ELR (cell line): ENCODE results near the gene SPSB1.

Experiments used
- DNase-seq: peaks from one replicate; pipeline ENCODE4 v3.0.0-alpha.2; 2015; ENCODE audit warnings: low read depth

Gene SPSB1

DNA sequence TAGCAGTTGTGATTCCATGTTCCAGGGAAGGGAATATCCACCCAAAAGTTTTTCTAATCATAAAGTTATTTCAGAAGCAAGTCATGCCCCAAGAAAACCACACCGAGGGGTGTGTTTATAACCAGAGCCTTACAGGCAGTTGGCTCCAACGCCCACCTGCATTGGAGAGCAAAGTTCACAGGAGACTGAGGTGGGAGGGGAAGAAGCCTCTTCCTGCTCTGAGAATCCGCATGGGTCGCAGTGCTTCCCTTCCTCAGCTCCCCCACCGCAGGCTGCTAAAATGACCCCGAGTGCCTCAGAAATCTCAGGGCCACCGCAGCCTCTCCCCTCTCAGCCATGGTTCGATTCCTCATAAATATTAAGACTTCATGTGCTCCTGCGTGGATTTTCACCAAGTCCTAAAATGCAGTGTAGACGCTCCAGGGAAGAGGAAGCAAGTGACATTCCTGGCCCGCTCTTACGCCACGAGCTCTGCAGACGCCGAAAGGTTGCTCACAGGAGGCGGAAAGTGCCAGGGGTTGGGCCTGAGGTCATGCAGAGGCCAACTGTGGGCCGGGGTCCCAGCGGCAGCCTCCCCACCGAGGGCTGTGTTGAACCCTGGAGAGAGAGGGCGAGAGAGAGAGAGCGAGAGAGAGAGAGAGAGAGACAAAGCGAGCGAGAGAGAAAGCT, 13.4 kb upstream of the SPSB1 start:
- no peak for DNase-seq

DNA sequence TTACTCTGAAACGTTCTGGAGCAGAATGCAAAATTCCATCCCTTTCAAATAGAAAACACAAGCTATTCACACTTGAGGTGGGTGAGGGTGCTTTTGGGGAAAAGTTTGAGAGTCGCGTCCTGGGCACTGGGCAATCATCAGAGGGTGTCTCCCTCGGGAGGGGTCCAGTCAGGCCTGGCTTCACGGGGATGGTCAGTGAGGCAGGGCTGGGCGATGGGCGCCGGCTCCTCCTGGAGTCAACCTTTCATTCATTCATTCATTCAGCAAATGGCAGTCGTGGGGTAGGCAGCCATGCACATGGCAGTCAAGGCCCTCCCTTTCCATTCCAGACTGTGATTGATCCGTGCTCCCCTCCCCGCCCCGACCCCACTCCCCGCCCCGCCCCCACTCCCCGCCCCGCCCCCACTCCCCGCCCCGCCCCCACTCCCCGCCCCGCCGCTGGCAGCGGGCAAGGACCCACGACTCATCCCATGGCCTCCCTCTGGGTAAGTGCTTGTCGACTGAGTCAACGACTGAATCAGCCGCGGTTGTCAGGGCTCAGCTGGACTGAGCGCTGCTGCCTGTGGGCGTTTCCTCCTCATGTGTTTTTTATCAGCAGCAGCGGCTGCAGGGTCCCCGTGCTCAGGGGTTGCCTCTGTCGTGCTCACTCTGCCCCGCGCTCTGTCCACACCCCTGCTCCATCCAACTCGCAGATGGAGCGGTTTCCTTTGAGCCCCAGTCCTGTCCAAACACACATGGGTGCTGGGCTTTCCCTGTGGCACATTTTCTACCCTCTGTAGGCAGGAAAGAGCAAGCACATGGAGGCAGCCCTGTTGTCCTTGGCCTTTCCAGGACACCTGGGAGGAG, 12.5 kb upstream of the SPSB1 start:
- DNase-seq, result peak; percentile 97

DNA sequence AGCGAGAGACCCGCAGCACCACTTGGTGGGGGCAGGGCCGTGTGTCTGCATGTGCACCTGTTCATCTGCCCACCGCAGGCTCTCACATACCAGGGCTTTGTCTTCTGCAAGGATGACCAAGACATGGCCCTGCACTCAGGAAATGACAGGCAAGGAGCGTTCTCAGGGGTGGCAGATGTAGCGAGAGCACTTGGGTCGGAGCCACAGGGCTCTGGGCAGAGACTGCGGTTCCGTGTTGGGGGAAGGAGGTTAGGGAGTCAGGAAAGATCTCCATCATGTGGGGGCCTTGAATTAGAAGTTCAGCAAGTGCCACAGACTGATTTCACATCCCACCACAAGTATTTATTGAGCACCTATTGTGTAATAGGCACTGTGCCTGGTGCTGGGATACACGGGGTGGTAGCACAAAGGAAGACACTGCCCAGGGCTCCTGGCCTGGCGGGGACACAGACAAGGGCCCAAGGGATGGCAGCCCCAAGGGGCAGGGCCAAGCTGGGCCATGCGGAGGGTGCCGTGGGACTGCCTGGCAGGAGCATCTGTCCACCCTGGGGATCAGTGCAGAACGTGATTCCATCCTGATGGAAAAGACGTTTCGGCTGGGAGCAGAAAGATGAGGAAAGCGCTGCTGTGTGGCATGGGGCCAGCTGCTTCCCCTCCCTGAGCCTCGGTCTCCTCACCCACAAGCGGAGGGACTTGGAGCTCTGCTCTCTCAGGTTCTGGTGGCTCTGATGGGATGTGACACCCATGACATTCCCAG, 11.4 kb upstream of the SPSB1 start:
- peak; percentile 55 for DNase-seq

DNA sequence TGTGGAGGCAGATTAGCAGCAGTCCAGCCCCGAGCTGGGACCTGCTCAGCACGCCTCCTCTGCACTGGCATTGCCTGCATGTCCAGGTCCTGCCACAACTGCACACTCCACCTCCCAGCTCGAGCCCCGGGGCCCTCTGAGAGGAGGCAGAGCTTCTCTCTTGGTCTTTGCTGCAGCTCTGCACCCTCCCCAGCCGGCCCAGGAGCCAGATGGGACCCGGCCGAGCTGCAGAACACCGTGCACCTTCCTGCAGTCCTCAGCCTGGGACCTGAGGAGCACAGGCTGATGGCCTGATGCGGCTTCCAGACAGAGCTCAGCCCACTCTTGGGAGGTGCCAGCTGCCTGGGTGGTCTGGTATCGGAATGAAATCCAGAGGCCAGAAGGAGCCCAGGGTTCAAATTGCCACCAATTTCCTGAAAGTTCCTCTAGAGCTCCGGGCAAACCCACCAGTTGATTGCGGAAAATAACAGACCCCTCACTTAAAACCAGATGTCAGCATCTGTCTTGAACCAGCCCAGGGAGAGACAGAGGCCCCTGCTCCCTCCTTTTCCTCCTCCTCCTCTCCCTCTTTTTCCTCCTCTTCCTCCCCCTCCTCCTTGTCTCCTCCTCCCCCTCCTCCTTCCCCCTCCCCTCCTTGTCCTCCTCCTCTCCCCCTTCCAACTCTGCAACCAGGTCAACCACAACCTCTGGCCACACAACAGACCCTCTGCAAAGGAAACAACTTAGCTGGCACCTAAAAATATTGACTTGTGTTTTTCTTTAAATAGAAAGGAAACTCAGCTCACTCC, 10.6 kb upstream of the SPSB1 start:
- no peak for DNase-seq

DNA sequence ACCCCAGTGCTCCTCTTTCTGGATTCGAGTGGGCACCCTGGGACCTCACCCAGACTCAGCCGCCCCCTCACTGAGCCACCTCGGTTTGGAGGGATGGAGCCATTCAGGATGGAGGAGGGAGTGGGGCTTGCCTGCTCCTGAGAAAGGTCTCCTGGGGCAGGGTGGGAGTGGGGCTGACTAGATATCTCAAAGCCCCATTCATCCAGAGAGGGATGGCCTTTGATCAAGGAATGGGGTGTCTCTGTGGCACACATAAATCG, 10.1 kb upstream of the SPSB1 start:
- no peak for DNase-seq

DNA sequence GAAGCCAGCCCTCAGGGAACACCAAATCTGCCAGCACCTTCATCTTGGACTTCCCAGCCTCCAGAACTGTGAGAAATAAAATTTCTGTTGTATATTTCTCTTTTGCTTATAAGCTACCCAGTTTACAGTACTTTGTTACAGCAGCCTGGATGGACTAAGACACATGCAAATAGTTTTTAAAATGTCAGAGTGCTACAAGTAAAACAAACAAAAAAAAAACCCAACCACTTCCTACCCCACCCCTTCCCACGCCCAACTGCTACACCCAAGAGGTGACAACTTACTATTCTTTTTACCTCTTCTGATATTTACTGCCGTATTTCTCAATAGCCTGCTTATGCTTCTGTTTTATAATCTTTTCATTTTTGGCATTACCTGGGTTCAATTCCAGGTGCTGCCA, 8.6 kb upstream of the SPSB1 start:
- DNase-seq, result no peak

DNA sequence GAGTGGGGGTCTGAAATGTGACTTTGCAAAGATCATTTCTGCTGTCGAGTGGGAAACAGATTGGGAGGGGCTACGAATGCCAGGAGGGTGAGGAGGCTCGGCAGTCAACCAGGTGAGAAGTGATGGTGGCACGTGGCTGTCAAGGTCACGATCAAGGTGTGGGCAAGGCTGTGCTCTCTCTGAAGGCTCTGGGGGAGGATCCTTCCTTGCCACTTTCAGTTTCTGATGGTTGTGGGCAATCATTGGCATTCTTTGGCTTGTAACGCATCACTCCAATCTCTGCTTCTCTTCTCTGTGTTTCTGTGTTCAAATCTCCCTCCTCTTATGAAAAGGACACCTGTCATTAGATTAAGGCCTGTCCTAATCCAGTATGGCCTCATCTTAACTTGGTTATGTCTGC, 6.1 kb upstream of the SPSB1 start:
- DNase-seq, result no peak

DNA sequence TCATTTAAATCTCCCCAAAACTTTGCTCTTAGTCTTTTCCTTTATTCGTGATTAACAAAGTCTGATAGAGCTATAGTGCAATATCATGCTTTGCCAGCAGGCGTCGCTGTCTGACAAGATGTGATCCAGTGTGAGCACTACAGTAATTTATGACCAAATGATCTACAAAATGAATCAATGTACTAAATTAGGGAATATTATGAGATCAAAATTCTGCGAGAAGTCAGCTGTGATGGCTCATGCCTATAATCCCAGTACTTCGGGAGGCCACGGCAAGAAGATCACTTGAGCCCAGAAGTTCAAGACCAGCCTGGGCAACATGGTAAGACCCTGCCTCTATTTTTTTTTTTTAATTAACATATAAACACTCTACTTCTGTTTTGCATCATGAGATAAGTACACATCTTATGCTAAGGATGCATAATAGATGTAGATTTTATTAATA, 3.6 kb upstream of the SPSB1 start:
- DNase-seq, result peak; percentile 79

DNA sequence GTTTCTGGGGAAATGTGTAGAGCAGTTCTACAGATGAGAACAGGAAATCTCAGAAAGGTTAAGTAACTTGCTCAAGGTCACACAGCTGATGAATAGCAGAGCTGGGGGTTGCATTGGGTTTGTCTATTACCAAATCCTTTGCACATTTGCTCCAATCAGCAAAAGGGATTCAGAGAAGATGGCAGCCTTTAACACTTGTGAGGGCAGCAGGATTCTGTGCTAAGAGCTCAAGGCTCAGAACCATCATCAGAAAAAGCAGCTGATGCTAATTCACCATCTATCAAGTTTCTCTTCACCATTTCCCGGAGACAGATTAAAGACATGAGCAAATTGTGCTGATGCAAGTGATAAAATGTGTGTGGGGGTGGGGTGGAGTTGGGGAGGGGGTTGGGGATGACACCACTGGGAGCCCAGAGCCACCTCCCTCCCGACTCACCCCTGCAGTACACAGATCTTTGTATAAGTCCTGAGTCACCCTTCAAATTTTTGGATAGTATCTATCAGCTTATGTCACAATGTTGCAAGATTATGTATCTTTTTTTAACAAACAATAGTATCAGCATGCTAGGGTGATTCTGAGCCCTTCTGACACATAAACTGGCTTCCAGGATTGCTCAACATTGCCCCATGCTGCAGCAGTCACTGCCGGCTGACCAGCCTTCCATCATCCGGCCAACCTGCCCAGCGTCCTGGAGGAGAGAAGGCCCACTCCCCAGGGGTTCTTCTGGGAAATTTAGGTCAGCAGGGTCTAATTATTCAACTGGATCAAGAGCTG, 2.8 kb upstream of the SPSB1 start:
- DNase-seq, result peak; percentile 88

DNA sequence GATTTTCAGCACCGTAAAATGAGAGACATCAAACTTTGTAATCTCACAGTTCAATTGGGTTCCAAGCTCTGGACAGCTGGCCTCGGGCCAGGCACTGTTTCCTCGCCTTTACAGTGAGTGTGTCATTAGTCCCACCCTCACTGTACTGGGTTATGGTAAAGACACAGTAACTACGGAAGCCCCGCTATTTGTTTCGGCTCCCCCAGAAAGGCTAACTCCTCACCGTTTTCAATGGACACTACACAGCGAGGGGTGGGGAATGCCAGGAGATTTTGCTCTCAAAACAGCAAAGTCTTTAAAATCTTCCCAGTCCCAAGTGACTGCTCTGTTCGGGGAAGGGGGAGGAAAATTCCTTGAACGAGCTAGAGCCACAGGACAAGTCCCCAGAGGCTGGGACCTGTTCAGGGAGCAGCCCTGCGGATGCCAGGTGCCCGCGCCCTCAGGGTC, 757 bp upstream of the SPSB1 start:
- DNase-seq, result peak; percentile 81

DNA sequence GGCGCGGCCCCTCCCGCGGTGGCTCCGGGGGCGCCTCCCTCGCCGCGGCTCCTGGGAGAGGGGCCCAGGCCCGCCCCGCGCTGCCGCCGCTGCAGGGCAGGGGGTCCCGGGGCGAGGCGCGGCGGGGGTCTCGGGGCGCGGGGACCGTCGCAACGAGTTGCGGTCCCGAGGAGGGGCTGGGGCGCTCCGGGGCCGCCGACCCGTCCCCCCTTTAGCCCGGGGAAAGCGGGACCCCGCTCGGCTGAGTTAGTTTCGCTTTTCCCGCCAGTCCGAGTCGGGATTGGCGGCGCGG, 493 bp downstream of the SPSB1 start:
- DNase-seq, result no peak

DNA sequence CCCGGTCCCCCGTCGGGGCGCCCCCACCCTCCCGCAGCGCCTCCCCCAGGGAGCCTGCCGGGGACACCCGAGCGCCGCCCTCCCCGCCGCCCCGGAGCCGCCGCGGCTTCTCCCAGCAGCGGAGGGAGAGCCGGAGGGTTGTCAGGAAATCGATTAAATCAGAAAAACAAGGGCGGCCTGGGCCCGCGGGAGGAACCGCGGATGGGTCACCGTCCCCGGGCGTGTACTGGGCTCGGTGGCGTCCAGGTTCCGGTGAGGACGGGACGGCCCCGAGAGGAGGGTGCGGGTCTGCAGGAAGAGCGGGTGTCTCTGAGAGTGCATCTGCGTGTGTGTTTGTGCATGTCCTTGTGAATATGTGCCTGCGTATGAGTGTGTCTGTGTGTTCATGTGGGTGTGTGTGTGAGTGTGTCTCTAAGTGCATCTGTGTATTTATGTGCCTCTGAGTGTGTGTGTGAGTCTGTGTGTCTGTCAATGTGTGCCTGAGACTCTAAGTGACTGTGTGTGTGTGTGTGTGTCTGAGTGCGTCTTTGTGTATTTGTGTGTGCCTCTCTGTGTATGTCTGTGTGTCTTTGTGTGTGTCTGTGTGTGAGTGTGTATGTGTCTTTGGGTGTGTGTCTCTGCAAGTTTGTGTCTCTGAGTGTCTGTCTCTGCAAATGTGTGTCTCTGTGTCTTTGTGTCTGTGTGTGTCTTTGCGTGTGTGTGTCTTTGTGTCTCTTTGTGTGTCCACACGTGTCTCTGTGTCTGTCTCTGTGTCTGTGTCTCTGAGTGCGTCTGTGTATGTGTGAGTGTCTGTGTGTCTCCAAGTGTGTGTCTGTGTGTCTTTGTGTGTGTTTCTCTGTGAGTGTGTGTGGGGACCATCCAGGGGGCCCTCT, 1.1 kb downstream of the SPSB1 start:
- DNase-seq, result peak; percentile 48

DNA sequence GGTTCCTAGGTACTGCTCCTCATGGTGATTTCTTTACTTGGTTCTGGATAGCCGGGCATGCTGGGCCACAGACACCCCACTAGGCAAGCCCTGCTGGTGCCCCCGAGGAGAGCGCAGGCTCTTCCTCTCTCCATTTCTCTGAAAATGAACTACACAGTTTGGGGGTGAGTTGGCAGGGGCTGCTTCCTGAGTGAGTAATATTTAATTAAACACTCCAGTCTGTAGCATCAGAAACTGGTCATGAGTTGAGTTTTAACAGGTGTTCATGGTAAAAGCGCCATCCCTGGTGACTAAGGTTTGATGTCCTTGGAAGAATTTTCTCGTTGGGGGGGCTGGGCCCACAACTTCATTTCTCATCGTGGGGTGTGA, 1.7 kb downstream of the SPSB1 start:
- DNase-seq, result peak; percentile 94

DNA sequence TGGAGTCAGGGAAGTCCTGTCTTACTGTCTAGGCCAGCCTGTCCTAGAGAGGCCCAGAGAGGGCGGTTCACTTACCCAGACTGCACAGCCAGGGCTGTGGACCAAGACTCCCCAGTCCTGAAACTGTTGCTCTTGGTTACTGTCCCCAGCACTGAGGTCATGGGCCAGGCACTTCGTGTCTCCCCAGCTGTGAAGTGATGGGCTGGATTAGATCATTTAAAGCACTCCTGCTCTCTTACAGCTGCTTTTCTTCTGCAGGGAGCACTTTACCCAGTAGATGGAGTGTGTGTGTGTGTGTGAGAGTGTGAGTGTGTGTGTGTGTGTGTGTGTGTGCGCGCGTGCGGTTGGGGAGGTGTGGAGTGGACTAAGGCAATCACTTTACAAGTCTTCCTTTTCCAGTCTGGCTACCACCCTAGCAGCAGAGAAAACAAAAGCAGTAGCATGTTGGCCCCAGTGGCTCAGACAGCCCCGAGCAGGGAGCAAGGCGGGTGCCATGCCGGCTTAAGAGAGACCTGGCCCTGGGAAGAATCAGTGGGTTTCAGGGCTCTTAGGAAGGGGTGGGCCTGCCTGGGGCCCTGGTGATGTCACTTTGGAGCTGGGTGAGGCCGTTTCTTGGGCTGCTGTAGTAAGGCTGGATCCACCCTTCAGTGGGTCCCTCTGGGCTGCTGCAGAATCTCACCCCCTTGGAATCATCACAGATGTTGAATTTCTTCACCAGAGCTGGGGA, 2.4 kb downstream of the SPSB1 start:
- DNase-seq, result peak; percentile 34

DNA sequence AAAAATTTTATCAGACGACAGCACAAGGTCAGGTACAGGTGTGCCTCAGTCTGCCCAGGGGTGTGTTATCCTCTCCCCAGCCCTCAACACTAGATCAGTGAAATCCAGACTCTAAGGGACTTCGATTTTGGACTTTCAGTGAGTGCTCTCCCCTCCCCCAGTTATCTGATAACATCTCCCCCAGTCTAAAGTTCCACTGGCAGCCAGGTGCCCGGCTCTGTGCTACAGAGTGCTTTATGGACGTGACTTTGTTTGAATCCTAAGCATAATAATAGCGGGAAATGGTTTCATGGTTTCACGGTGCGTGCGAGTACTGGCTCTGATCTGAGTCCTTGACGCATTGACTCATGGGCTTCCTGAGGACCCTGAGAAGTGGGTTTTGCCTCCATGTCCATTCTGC, 3.2 kb downstream of the SPSB1 start:
- DNase-seq, result no peak

DNA sequence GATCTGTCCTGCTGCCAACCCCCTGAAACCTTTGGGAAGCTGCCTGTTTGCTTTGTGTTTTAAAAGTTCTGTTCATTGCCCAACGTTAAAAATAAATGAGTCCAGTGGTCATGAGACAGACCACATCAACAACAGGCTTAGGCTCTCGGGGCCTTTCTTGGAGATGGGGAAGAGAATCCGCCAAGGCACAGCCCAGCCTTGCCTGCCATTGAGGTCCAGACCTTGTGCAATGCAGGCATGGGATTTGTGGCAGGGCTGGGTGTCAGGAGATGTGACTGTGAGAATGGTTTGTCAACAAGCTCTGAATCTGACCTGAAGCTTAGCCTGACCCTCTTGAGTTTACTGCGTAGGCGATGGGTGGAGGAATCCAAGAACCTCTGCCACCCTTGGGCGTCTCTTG, 4.2 kb downstream of the SPSB1 start:
- no peak for DNase-seq

DNA sequence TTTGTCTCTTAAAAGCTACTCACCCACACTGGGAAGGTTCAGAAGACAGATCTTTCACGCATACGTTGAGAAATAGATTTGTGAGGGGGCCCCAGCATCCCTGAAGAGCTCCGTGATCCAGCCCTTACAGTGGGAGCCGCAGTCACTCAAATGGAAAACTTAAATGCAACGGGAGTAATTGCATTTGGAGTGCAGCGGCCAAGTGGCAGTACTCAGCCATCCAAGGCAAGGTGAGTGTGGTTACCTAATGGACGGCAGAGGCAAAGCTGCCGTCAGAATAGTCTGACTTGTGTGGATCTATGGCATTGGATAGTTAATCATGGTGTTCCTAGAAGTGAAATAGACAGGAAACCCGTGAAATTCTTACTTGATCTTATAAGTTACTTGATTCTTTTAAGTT, 5.1 kb downstream of the SPSB1 start:
- DNase-seq, result no peak

DNA sequence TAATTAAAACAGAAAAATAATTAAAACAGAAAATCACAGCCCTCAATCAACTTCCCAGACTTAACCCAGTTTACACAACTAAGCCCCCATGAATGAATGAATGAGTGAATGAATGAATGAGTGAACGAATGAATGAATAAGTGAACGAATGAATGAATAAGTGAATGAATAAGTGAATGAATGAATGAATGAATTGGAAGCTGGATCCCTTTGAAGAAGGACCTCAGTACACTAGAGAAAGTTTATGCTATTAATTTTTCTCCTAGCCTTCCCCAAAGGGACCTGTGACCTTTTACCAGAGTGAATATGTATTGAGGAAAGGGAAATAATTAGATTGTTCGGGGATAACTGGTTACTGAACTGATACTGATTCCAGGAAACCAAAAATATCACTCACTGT, 5.6 kb downstream of the SPSB1 start:
- DNase-seq, result no peak

DNA sequence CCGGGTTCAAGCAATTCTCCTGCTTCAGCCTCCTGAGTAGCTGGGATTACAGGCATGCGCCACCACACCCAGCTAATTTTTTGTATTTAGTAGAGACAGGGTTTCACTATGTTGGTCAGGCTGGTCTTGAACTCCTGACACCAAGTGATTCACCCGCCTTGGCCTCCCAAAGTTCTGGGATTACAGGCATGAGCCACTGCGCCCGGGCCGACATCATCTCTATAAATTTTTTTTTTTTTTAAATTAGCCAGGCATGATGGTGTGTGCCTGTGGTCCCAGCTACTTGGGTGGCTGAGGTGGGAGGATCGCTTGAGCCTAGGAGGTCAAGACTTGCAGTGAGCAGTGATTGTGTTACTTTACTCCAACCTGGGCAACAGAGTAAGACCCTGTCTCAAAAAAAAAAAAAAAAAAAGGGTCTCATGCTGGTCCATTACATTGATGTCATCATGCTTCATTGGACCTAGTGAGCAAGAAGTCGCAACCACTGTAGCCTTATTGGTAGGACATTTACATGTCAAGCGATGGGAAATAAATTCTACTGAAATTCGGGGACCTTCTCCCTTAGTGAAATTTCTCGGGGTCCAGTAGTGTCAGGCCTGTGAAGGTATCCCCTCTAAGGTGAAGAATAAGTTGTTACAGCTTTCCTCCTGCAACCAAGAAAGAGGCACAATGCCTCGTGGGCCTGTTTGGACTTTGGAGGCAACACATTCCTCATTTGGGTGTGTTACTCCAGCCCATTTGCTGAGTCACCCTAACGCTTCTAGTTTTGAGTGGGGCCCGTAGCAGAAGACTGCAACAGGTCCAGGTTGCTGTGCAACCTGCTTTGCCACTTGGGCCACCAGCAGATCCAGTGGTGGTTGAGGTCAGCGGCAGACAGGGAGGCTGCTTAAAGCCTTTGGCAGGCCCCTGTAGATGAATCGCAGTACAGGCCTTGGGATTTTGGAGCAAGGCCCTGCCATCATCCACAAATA, 7.2 kb downstream of the SPSB1 start:
- DNase-seq, result peak; percentile 77
